Loucy (cell line): ENCODE data around the gene SLC4A9.

Source experiments
- H2AFZ ChIP-seq: fragments of 200-600 bp; sonication (generic); 2 replicates; pipeline ENCODE4 v1.6.0; 2016; ENCODE audit warnings: antibody characterized with exemption, mild to moderate bottlenecking, low read length, moderate library complexity
- H3F3A ChIP-seq: fragments of 200-600 bp; 2 replicates; pipeline ENCODE4 v1.6.0; 2016; ENCODE audit warnings: antibody characterized with exemption, low read depth, mild to moderate bottlenecking
- H3K27me3 ChIP-seq: fragments of 200-600 bp; sonication (generic); 2 replicates; pipeline ENCODE4 v1.6.1; 2014; ENCODE audit warnings: low read length, mild to moderate bottlenecking; ENCODE audit not compliant: insufficient read depth, poor library complexity, severe bottlenecking
- H3K36me3 ChIP-seq: fragments of 200-600 bp; sonication (generic); 2 replicates; pipeline ENCODE4 v1.6.1; 2016; ENCODE audit warnings: low read length; ENCODE audit not compliant: insufficient read depth
- H3K4me1 ChIP-seq: fragments of 200-600 bp; sonication (generic); 2 replicates; pipeline ENCODE4 v1.5.1; 2014; ENCODE audit warnings: low read length, mild to moderate bottlenecking; ENCODE audit not compliant: insufficient read depth, poor library complexity, severe bottlenecking
- H3K4me2 ChIP-seq: fragments of 200-600 bp; sonication (generic); 2 replicates; pipeline ENCODE4 v1.6.0; 2014; ENCODE audit warnings: antibody characterized with exemption, low read length, low read depth, mild to moderate bottlenecking; ENCODE audit not compliant: poor library complexity, severe bottlenecking
- H3K4me3 ChIP-seq: fragments of 200-600 bp; sonication (generic); 2 replicates; pipeline ENCODE4 v1.5.1; 2014; ENCODE audit warnings: low read length, mild to moderate bottlenecking, mixed read lengths; ENCODE audit not compliant: poor library complexity, severe bottlenecking
- H3K79me2 ChIP-seq: fragments of 200-600 bp; sonication (generic); 2 replicates; pipeline ENCODE4 v1.6.1; 2014; ENCODE audit warnings: low read length; ENCODE audit not compliant: insufficient read depth
- H3K9ac ChIP-seq: fragments of 200-600 bp; sonication (generic); 2 replicates; pipeline ENCODE4 v1.6.0; 2014; ENCODE audit warnings: mild to moderate bottlenecking, low read depth, low read length, moderate library complexity; ENCODE audit not compliant: poor library complexity, severe bottlenecking
- H3K9me2 ChIP-seq: fragments of 200-600 bp; sonication (generic); replicated peaks from 2 replicates; pipeline ENCODE4 v1.6.1; 2016; ENCODE audit warnings: low read depth, low read length, mixed read lengths
- H3K9me3 ChIP-seq: fragments of 200-600 bp; sonication (generic); 2 replicates; pipeline ENCODE4 v1.6.1; 2014; ENCODE audit warnings: mild to moderate bottlenecking, antibody characterized with exemption, low read length, low read depth; ENCODE audit not compliant: insufficient read depth
- H4K20me1 ChIP-seq: fragments of 200-600 bp; sonication (generic); 2 replicates; pipeline ENCODE4 v1.6.0; 2014; ENCODE audit warnings: antibody characterized with exemption, low read length, mild to moderate bottlenecking; ENCODE audit not compliant: insufficient read depth, poor library complexity, severe bottlenecking
- CTCF ChIP-seq: fragments of 200-600 bp; sonication (generic); conservative IDR thresholded peaks from 2 replicates; pipeline ENCODE4 v1.5.1; 2014; ENCODE audit warnings: mild to moderate bottlenecking, antibody characterized with exemption, low read length
- EZH2phosphoT487 ChIP-seq: fragments of 200-600 bp; IDR thresholded peaks from 2 replicates; pipeline ENCODE4 v1.6.1; 2018; ENCODE audit warnings: antibody characterized with exemption, mild to moderate bottlenecking, moderate library complexity, borderline replicate concordance

The SLC4A9 gene

GRCh38 chr5:140381351-140381750 lies 21.4 kb downstream of the SLC4A9 start:
- Histone ChIP-seq H2AFZ (no peak overlapping the region), H3K9me2 (no peaks in the 10 kb centered on the region), H3F3A (no peaks in the 10 kb centered on the region), H4K20me1 (no peaks in the 10 kb centered on the region), H3K9ac (no peak overlapping the region), H3K4me1 (peaks cover 4% of the 10 kb centered on the region), H3K9me3 (no peaks in the 10 kb centered on the region), H3K4me3 (no peak overlapping the region), H3K27me3 (no peaks in the 10 kb centered on the region), H3K4me2 (no peak overlapping the region), H3K79me2 (no peaks in the 10 kb centered on the region), H3K36me3 (no peaks in the 10 kb centered on the region)
- no peak for TF ChIP-seq EZH2phosphoT487
- TF ChIP-seq CTCF, result no peak

- Histone ChIP-seq H3K4me1 (peaks cover 4% of the 10 kb centered on the region), H3K4me2 (no peak overlapping the region), H3F3A (no peaks in the 10 kb centered on the region), H3K27me3 (no peaks in the 10 kb centered on the region), H3K9me3 (no peaks in the 10 kb centered on the region), H3K36me3 (no peaks in the 10 kb centered on the region), H3K9ac (no peak overlapping the region), H2AFZ (no peak overlapping the region), H3K79me2 (no peaks in the 10 kb centered on the region), H4K20me1 (no peaks in the 10 kb centered on the region), H3K4me3 (no peak overlapping the region), H3K9me2 (no peaks in the 10 kb centered on the region)
- TF ChIP-seq CTCF (no peak), EZH2phosphoT487 (no peak)
Measured at GRCh38 chr5:140381972-140382371, 22.0 kb downstream of the SLC4A9 start.

- Histone ChIP-seq H3K4me1 (peaks cover 4% of the 10 kb centered on the region), H3K9me2 (no peaks in the 10 kb centered on the region), H3K36me3 (no peaks in the 10 kb centered on the region), H3K27me3 (no peaks in the 10 kb centered on the region), H3F3A (no peaks in the 10 kb centered on the region), H3K9ac (no peak overlapping the region), H4K20me1 (no peaks in the 10 kb centered on the region), H3K4me2 (no peak overlapping the region), H2AFZ (no peak overlapping the region), H3K79me2 (no peaks in the 10 kb centered on the region), H3K9me3 (no peaks in the 10 kb centered on the region), H3K4me3 (no peak overlapping the region)
- TF ChIP-seq EZH2phosphoT487 (no peak), CTCF (no peak)
Measured at GRCh38 chr5:140382866-140383265, 22.9 kb downstream of the SLC4A9 start.
